Measurements from ENCODE around the gene SWT1. TPM values are rescaled to one million over a fixed set of nuclear protein-coding genes. Genes with fewer than 3 reads are reported as not detected.

Gene SWT1
- total RNA-seq, 6 experiments from 2014 or later: 2.0 to 3.9 (median 2.4) TPM

DNA sequence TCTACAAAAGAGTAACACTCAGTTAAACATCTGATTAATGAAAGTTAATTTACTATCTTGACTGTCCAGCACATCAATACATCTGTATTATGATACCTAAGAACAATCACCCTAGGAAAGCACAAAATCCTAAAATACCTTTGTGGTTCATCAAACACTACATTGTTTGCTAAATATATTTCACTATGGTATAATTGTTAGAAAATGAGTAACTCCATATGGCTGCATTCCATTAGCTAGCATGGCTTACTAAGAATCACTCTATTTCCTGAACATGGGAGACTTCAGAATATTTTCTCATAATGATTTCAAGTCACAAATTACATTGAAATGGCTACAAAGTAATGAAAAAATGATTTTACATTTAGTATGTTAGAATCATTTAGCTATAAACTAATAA lies 12.7 kb upstream of the SWT1 start:
- Histone ChIP-seq H3K9me3 (no peaks in the 10 kb centered on the region), H3K4me1 (no peaks in the 10 kb centered on the region), H3K4me3 (no peak overlapping the region), H3K27ac (no peak overlapping the region), H3K27me3 (no peaks in the 10 kb centered on the region), H3K36me3 (peaks cover 0 to 95% (median 8%) of the 10 kb centered on the region in 4 donors)
- no peak for TF ChIP-seq POLR2A (IDR thresholded peaks at IDR 0.05)
- TF ChIP-seq CTCF (IDR thresholded peaks at IDR 0.05): no peak
- ATAC-seq (no peak), DNase-seq (no peak)
- intact Hi-C loops (cut with DNase I): no loop called here

- H3K9me3 ChIP-seq: no peaks in the 10 kb centered on the region
- ATAC-seq (no peak), DNase-seq (no peak)
- no peaks in the 10 kb centered on the region for H3K27me3 ChIP-seq
- intact Hi-C loops (cut with DNase I): no loop called here
- 87% methylated on average over 5 of the region's 5 CpGs for WGBS (ENCODE audit: insufficient coverage, low coverage, low lambda C conversion rate, missing lambda C conversion rate)
- H3K4me3 ChIP-seq: no peak overlapping the region
- TF ChIP-seq CTCF (IDR thresholded peaks at IDR 0.05) (no peak), POLR2A (IDR thresholded peaks at IDR 0.05) (no peak)
- no peak overlapping the region for H3K27ac ChIP-seq
- H3K4me1 ChIP-seq: peaks cover 0 to 16% (median 3%) of the 10 kb centered on the region in 4 donors
- peaks cover 0 to 42% (median 10%) of the 10 kb centered on the region in 4 donors for H3K36me3 ChIP-seq
Measured at GRCh38 chr1:185151215-185151614, 5.8 kb upstream of the SWT1 start.

DNA sequence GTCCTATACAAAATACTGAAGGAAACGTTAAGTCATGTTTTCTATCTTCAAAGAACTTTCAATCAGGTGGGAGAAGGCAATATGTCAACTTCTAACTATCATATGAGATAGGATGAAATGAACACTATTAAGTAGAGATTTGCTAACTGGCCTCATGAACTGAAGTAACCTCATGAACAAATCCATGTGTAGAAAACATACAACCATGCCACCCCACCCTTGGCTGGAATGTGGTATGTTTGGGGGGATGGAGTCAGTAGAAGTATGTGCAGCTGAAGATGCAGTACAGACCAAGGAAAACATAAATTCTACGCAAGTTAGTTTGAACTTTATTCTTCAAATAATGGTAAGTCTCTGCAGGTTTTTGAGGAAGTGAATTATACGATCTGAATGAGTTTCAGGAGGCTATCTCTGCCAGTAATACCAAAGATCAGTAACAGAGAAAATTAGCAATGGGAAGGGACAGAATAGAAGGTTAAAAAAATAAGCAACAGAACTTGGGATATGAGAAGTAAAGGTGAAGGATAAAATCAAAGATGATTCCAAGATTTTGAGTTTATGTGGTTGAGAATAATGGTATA lies 4.7 kb upstream of the SWT1 start:
- no peaks in the 10 kb centered on the region for H3K27me3 ChIP-seq
- H3K4me3 ChIP-seq: no peak overlapping the region
- ATAC-seq: no peak
- no peak overlapping the region for H3K27ac ChIP-seq
- no peaks in the 10 kb centered on the region for H3K9me3 ChIP-seq
- TF ChIP-seq POLR2A (IDR thresholded peaks at IDR 0.05): no peak
- no peak for TF ChIP-seq CTCF (IDR thresholded peaks at IDR 0.05)
- H3K36me3 ChIP-seq: peaks cover 0 to 31% (median 5%) of the 10 kb centered on the region in 4 donors
- intact Hi-C loops (cut with DNase I): no loop called here
- peaks cover 0 to 16% (median 3%) of the 10 kb centered on the region in 4 donors for H3K4me1 ChIP-seq
- 76% methylated on average over 3 of the region's 3 CpGs for WGBS (ENCODE audit: insufficient coverage, low coverage, low lambda C conversion rate, missing lambda C conversion rate)
- DNase-seq: no peak

GRCh38 chr1:185154912-185155513 lies 2.0 kb upstream of the SWT1 start:
- Histone ChIP-seq H3K4me3 (peak overlapping the region in 1 of 3 donors; percentile 88), H3K27me3 (no peaks in the 10 kb centered on the region), H3K4me1 (peaks cover 0 to 22% (median 3%) of the 10 kb centered on the region in 4 donors), H3K36me3 (peaks cover 0 to 8% (median 2%) of the 10 kb centered on the region in 4 donors), H3K27ac (peak overlapping the region in 1 of 3 donors; percentile 98), H3K9me3 (no peaks in the 10 kb centered on the region)
- no peak for DNase-seq
- no peak for ATAC-seq
- no peak for TF ChIP-seq CTCF (IDR thresholded peaks at IDR 0.05)
- no peak for TF ChIP-seq POLR2A (IDR thresholded peaks at IDR 0.05)
- 44% methylated on average over 2 of the region's 2 CpGs for WGBS (ENCODE audit: insufficient coverage, low coverage, low lambda C conversion rate, missing lambda C conversion rate)
- intact Hi-C loops (cut with DNase I): no loop called here
